Natural killer cell (primary cell): ENCODE data around the gene CLEC4E. TPM values are rescaled to one million over a fixed set of nuclear protein-coding genes. Genes with fewer than 3 reads are reported as not detected.

Source experiments
- ATAC-seq, 3 donors: fragments of 150-1000 bp in 2 of 3; fragments of 200-7000 bp in 1 of 3; cut with Tn5 transposase; 1 replicate in 1 of 3; 2 replicates in 2 of 3; pipeline ENCODE4 v1.10.0; 2021; ENCODE audit warnings: mild to moderate bottlenecking in 2 of 3, moderate library complexity in 2 of 3
- DNase-seq, 2 donors: peaks; one replicate each; pipeline versions ENCODE4 v3.0.0 to v3.0.0-alpha.2; 2013 to 2021; ENCODE audit warnings: mixed read lengths in 1 of 2
- H3K27ac ChIP-seq: one replicate; pipeline ENCODE4 v1.5.1; 2013; ENCODE audit warnings: mild to moderate bottlenecking, low read length
- H3K27me3 ChIP-seq: one replicate; pipeline ENCODE4 v1.6.1; 2013; ENCODE audit warnings: low read length; ENCODE audit not compliant: control insufficient read depth, insufficient read depth
- H3K36me3 ChIP-seq: one replicate; pipeline ENCODE4 v1.6.1; 2013; ENCODE audit warnings: low read length; ENCODE audit not compliant: control insufficient read depth, insufficient read depth
- H3K4me1 ChIP-seq: one replicate; pipeline ENCODE4 v1.6.1; 2013; ENCODE audit warnings: low read length; ENCODE audit not compliant: control insufficient read depth, insufficient read depth
- H3K4me3 ChIP-seq: one replicate; pipeline ENCODE4 v1.5.1; 2013; ENCODE audit warnings: low read length
- H3K9me3 ChIP-seq: one replicate; pipeline ENCODE4 v1.6.1; 2013; ENCODE audit warnings: low read length; ENCODE audit not compliant: control insufficient read depth, insufficient read depth
- H3K27ac Mint-ChIP-seq, 2 donors: one replicate each; pipeline ENCODE4 v1.8.0; 2022; ENCODE audit warnings: mild to moderate bottlenecking in 2 of 2, mixed read lengths in 2 of 2, moderate library complexity in 1 of 2
- H3K27me3 Mint-ChIP-seq, 2 donors: one replicate each; pipeline ENCODE4 v1.8.0; 2022; ENCODE audit warnings: low read depth in 2 of 2, mixed read lengths in 2 of 2
- H3K36me3 Mint-ChIP-seq: one replicate; pipeline ENCODE4 v1.8.0; 2022; ENCODE audit warnings: mixed read lengths
- H3K4me1 Mint-ChIP-seq, 2 donors: one replicate each; pipeline ENCODE4 v1.8.0; 2022; ENCODE audit warnings: mixed read lengths in 2 of 2
- H3K4me3 Mint-ChIP-seq: one replicate; pipeline ENCODE4 v1.8.0; 2022; ENCODE audit warnings: mild to moderate bottlenecking, moderate library complexity, mixed read lengths
- H3K9me3 Mint-ChIP-seq, 2 donors: one replicate each; pipeline ENCODE4 v1.8.0; 2022; ENCODE audit warnings: mixed read lengths in 2 of 2
- CTCF ChIP-seq: fragments of 200-600 bp; IDR thresholded peaks from one replicate; pipeline ENCODE4 v1.8.0; 2022; ENCODE audit warnings: antibody characterized with exemption
- WGBS: methylation state at CpG from one replicate; pipeline ENCODE4 v1.1.7; 2013; ENCODE audit warnings: missing lambda C conversion rate; ENCODE audit not compliant: insufficient coverage; 5-methylcytosine and 5-hydroxymethylcytosine counted together
- intact Hi-C: fragments of 100-400 bp; cut with micrococcal nuclease; formaldehyde crosslinking; loops from one replicate; pipeline ENCODE4 v1.14.2; 2022
- total RNA-seq, 4 donors: library from RNA; stranded (reverse); fragments of 120-200 nt in 1 of 4; gene quantifications; one replicate each; pipeline versions ENCODE4 v1.2.3 to v1.2.4, GENCODE V29; 2013 to 2022

CLEC4E gene
- total RNA-seq, 3 donors from 2014 or later (not counting 1 experiment from before 2014, with no cell fraction given): 3.3 to 9.1 TPM; not detected in 1

DNA sequence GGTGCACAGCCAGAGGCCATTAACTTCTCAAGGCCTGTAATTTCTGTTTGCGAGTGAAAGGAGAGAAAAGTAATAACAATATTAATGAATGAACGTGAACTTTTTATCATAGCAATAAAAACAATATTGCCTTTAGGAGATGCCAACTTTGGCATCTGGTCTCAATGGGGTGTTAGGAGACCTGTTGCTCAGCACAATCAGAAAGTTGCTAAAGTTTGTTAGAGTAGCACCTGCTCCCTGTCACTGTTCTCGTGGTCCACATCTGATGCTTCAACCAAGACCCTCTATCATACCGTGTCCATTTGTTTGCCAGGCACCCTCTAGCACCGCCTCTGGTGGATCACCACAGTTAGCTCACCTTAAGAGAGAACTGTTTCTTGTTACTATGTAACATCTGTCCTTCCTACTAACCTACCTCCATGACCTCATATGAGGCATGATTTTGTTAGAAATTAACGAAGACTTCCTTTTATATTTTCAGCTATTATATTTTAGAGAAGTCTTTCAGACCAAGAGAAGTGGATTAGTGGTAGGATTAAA lies 12.5 kb upstream of the CLEC4E start:
- Histone ChIP-seq H3K4me1 (no peaks in the 10 kb centered on the region), H3K27ac (no peak overlapping the region), H3K4me3 (no peak overlapping the region), H3K36me3 (no peaks in the 10 kb centered on the region), H3K9me3 (no peaks in the 10 kb centered on the region), H3K27me3 (peaks cover under 1% of the 10 kb centered on the region)
- ATAC-seq: no peak
- Mint-ChIP-seq H3K27me3 (peaks cover 9 to 14% of the 10 kb centered on the region in 2 donors), H3K36me3 (no peaks in the 10 kb centered on the region), H3K9me3 (no peaks in the 10 kb centered on the region), H3K4me3 (no peak overlapping the region), H3K27ac (no peak overlapping the region), H3K4me1 (no peaks in the 10 kb centered on the region)
- TF ChIP-seq CTCF: no peak
- intact Hi-C loops: no loop called here
- no peak for DNase-seq
- 92% methylated on average over 3 of the region's 6 CpGs for WGBS

DNA sequence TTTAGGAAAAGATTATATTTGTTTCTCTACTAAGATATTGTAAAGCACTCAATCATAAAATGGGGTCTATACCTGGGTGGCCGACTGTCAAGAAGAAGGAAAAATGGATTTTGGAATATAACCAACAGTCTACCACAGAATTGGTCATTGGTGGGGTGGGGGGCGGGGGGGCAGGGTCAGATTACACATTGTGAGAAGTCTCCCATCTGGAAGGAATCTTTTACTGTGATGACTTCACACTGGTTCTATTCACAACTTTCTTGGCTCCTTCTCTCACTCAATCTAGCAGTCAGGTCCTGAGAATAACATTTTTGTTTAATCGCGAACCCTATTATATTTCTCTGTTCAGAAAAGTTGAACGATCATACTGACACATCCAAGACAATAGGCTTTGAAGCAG lies 8.7 kb upstream of the CLEC4E start:
- intact Hi-C loops: loop anchor here (10.0 kb wide), 1 partner anchor 495 kb away; no protein-coding TSS in a partner anchor

GRCh38 chr12:8548192-8548591 lies 7.5 kb upstream of the CLEC4E start:
- Mint-ChIP-seq H3K27me3 (peaks cover 12 to 26% of the 10 kb centered on the region in 2 donors), H3K27ac (no peak overlapping the region), H3K36me3 (no peaks in the 10 kb centered on the region), H3K9me3 (no peaks in the 10 kb centered on the region), H3K4me1 (no peaks in the 10 kb centered on the region), H3K4me3 (no peak overlapping the region)
- no peak for ATAC-seq
- WGBS: no CpG with 5 or more reads among the region's 2 CpGs
- no peak for TF ChIP-seq CTCF
- DNase-seq: no peak
- Histone ChIP-seq H3K9me3 (no peaks in the 10 kb centered on the region), H3K27me3 (peaks cover 7% of the 10 kb centered on the region), H3K27ac (no peak overlapping the region), H3K4me3 (no peak overlapping the region), H3K36me3 (no peaks in the 10 kb centered on the region), H3K4me1 (no peaks in the 10 kb centered on the region)
- intact Hi-C loops: loop anchor here (10.0 kb wide), 1 partner anchor 497 kb away; no protein-coding TSS in a partner anchor

More for the DNA sequence above, 8.7 kb upstream of the CLEC4E start:
- Mint-ChIP-seq H3K4me3 (no peak overlapping the region), H3K27ac (no peak overlapping the region), H3K36me3 (no peaks in the 10 kb centered on the region), H3K9me3 (no peaks in the 10 kb centered on the region), H3K27me3 (peaks cover 12 to 31% of the 10 kb centered on the region in 2 donors), H3K4me1 (no peaks in the 10 kb centered on the region)
- Histone ChIP-seq H3K27me3 (peaks cover 7% of the 10 kb centered on the region), H3K9me3 (no peaks in the 10 kb centered on the region), H3K4me3 (no peak overlapping the region), H3K36me3 (no peaks in the 10 kb centered on the region), H3K27ac (no peak overlapping the region), H3K4me1 (no peaks in the 10 kb centered on the region)
- WGBS: 94% methylated on average over 3 of the region's 5 CpGs
- DNase-seq: no peak
- ATAC-seq: no peak
- no peak for TF ChIP-seq CTCF

GRCh38 chr12:8547645-8548044 lies 6.9 kb upstream of the CLEC4E start:
- H3K27me3 ChIP-seq: peaks cover 7% of the 10 kb centered on the region
- Mint-ChIP-seq H3K4me3 (no peak overlapping the region), H3K27me3 (peaks cover 12 to 25% of the 10 kb centered on the region in 2 donors), H3K36me3 (no peaks in the 10 kb centered on the region), H3K9me3 (no peaks in the 10 kb centered on the region), H3K4me1 (no peaks in the 10 kb centered on the region), H3K27ac (no peak overlapping the region)
- H3K27ac ChIP-seq: no peak overlapping the region
- 100% methylated on average over 1 of the region's 2 CpGs for WGBS
- H3K4me3 ChIP-seq: no peak overlapping the region
- no peaks in the 10 kb centered on the region for H3K36me3 ChIP-seq
- no peaks in the 10 kb centered on the region for H3K4me1 ChIP-seq
- no peak for TF ChIP-seq CTCF
- ATAC-seq (no peak), DNase-seq (no peak)
- intact Hi-C loops: loop anchor here (10.0 kb wide), 1 partner anchor 497 kb away; no protein-coding TSS in a partner anchor
- H3K9me3 ChIP-seq: no peaks in the 10 kb centered on the region
